A204.1 (cell line): ENCODE results near the gene IFNL3.
"Not testable (repeated sequence)": the region's sequence is repeated elsewhere in the genome, so short reads cannot be mapped to it uniquely, and the experiment has no call there.

ENCODE experiments used
- FAIRE-seq: peaks from 2 replicates; lab custom pipeline; 2012; peaks lifted over from hg19 to GRCh38; lab: Jason Lieb, UNC

The IFNL3 gene

DNA sequence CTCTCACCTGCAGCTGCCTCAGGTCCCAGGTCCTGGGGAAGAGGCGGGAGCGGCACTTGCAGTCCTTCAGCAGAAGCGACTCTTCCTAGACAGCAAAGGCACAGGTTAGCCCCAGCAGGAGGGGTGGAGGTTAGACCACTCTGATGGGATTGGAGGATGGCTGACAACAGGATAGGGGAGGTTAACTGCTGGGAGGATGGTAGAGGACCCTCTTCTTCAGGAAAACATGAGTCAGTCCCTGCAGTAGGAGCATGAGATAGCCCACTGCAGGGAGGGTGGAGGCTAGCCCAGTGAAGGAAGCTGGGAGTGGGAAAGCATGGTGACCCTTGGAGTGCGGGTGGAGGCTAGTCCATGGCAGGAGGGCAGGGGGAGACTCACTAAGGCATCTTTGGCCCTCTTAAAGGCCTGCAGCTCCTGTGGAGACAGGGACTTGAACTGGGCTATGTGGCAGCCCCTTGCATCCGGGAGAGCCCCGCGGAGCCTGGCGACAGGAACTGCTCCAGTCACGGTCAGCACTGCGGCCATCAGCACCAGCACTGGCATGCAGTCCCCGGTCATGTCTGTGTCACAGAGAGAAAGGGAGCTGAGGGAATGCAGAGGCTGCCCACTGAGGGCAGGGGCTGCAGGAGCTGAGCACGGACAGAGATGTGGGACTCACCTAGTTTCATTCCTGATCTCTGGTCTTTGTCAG is at the start of gene IFNL3:
Gene IFNL3, minus strand, starts transcription at position 597 of the 691 bp plus-strand sequence. Its CDS starts 39 bp downstream, at position 558.
- not testable (repeated sequence) for FAIRE-seq

DNA sequence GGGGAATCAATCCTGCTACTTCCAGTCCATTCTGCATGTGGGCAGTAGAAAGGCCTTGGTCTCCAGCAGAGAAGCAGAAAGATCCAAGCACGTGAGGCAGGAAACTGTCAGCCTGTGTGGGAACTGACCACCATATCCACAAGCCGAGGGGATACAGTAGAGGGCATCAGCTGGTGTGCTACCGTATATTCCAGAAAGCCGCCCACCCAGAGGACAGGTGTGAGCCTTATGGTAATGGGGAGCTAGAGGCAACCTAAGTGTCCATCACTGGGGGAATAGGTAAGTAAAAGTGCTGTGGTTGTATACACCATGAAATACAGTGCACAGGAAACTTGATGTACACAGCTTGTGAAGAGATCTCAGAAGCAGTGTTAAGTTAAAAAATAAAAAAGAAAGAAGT is 48.6 kb upstream of the IFNL3 start:
- FAIRE-seq: no peak

DNA sequence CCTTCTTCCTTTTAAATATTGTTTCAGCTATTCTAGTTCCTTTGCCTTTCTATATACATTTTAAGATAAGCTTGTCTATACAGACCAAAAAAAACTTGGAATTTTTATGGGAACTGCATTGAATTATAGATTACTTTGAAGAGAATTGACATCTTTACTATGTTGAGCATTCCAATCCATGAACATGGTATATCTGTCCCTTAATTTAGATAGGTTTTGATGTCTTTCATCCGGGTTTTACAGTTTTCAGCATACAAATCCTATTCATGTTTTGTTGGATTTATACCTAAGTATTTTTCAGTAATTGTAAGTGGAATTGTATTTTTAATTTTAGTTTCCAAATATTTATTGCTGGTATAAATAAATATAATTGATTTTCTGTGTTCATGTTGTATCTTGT is 39.2 kb upstream of the IFNL3 start:
- peak; percentile 3 for FAIRE-seq

DNA sequence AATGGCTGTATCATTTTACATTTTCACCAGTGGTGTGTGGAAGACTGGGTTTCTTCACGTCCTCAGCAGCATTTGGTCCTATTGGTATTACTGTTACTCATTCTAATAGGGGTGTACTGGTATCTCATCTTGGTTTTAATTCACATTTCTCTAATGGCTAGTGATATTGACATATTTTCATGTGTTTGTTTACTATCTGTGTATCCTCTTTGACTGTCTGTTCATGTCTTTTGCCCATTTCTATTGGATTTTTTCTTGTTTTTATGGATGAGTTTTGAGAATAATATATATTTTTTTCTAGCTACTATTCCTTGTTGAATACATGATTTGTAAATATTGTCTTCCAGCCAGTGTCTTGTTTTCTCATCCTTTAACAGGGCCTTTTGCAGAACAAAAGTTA is 37.2 kb upstream of the IFNL3 start:
- no peak for FAIRE-seq

DNA sequence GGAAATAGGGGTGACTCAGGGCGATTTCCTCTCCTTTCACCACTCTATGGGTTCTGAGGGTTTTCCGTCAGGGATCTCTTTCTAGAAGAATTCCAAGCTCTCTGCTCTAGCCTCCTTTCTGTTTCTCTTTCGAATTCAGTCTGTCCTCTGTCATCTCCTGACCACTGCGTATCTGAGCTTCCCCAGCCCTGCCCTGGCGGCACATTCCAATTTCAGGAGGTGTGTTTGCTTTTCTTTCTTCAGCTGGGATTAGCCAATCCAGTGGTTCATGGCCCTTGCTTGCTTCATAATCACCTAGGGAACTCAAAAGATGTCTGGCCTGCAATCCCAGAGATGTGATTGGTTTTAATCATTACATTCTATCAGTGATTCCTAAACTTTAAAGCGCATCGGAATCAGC is 32.8 kb upstream of the IFNL3 start:
- no peak for FAIRE-seq

GRCh38 chr19:39276740-39277139 is 31.9 kb upstream of the IFNL3 start:
- FAIRE-seq: no peak

DNA sequence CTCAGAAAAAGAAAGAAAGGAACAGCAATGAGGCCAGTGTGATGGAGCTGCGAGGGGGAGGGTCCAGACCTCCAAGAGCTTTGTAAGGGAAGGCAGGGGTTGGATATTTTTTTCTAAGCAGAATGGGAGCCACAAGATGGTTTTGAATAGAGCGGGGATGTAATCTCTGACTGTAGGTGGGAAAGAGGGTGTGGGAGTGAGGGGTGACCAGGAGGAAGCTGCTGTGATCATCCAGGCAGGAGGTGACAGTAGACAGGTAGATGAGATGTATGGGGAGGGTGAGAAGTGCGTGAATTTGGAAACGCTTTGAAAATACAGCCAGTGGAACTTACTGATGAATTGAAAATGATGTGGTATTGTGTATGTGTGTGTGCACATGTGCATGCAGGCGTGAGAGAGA is 30.8 kb upstream of the IFNL3 start:
- FAIRE-seq: no peak

GRCh38 chr19:39273859-39274258 is 29.1 kb upstream of the IFNL3 start:
- FAIRE-seq: not testable (repeated sequence)

GRCh38 chr19:39270036-39270871 is 25.4 kb upstream of the IFNL3 start:
- FAIRE-seq: no peak

DNA sequence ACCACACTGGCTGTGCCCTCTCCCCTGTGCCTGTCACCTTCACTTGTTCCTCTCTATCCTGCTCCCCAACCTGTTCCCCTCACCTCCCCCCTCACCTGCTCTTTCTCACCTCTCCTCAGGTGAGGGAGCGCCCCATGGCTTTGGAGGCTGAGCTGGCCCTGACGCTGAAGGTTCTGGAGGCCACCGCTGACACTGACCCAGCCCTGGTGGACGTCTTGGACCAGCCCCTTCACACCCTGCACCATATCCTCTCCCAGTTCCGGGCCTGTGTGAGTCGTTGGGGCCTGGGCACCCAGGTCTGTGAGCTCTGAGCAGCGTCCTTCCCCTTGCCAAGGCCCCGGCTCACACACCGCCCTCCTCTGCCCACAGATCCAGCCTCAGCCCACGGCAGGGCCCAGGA is 24.6 kb upstream of the IFNL3 start:
- FAIRE-seq: not testable (repeated sequence)

- not testable (repeated sequence) for FAIRE-seq
Observed at GRCh38 chr19:39268531-39269223, 23.9 kb upstream of the IFNL3 start.

DNA sequence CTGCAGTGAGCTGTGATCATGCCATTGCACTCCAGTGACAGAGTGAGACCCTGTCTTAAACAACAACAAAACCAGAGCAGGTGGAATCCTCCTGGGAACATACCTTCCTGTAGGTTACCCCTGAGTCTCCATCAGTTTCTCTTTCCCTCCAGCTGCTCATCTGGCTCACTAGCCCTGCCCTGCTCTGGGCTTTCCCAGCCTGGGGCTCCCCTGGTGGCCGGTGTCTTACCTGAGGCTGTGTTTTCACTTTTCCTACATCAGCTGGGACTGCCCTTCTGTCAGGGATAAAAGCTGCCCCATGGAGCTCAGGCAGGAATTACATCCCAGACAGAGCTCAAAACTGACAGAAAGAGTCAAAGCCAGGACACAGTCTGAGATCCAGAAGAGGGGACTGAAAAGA is 23.3 kb upstream of the IFNL3 start, which contains the start of gene IFNL2:
Gene IFNL2, plus strand, starts transcription at position 312 of the 400 bp plus-strand sequence. CDS start 173 bp downstream, outside the sequence.
- FAIRE-seq: not testable (repeated sequence)

GRCh38 chr19:39265321-39265916 is 20.6 kb upstream of the IFNL3 start:
- FAIRE-seq: no peak

DNA sequence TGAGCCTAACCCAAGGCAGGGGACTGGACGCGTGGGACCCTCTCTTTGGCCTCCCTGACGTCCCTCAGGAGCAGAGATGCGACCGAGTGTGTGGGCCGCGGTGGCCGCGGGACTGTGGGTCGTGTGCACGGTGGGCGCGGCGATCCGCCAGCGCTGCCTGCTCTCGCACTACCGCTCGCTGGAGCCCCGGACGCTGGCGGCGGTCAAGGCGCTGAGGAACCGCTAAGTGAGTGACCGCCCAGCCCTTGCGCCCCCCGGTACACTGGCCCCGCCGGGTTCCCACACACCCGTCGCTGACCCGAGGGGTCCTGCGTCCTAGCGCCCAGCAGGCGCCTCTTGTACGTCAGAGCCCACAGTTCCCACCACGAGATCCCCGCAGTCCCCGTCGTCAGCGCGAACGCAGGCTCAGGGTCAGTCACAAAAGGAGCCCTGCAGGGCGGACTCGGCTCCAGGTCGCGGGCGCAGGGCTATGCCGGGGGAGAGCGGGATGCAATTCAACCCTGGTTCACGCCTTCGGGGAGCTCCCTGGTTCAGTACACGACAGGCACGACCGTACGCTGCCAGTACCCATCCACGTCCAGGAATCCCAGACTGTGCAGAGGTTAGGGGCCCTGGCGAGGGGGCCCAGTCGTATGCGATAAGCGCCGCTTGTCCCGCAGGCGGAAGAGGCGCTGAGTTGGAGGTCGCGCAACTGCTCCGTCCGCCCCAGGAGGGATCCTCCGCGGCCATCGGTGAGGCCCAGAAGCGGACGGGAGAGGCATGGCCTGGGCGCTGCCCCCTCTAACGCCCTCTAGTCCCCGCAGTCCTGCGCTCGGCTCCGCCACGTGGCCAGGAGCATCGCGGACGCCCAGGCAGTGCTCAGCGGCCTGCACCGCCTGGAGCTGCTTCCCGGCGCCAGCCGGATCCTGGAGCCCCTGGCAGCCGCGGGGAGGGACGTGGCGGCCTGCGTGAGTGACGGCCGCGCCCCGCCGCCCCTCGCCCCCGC is 19.8 kb upstream of the IFNL3 start:
- FAIRE-seq: no peak

- FAIRE-seq: no peak
Observed at GRCh38 chr19:39263912-39264305, 19.1 kb upstream of the IFNL3 start.

DNA sequence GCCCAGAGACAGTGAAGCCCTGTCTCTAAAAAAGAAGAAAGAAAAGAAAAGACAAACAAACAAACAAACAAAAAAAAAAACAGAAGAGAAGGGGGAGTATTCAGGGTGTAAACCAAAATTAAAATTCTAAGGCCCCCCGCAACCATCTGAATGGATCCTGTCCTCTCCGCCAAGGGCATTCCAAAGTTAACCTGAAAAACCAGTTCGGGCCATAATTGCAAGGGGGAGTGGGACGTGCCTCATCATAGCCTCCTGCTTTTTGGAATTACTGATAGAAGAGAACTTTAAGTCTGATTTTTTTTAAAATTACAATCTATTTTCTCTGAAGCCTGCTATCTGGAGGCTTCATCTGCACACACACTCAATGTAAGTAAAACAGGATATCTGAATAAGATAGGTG is 17.7 kb upstream of the IFNL3 start:
- no peak for FAIRE-seq

GRCh38 chr19:39261704-39262103 is 16.9 kb upstream of the IFNL3 start:
- no peak for FAIRE-seq

- FAIRE-seq: no peak
Observed at GRCh38 chr19:39257227-39257626, 12.4 kb upstream of the IFNL3 start.

DNA sequence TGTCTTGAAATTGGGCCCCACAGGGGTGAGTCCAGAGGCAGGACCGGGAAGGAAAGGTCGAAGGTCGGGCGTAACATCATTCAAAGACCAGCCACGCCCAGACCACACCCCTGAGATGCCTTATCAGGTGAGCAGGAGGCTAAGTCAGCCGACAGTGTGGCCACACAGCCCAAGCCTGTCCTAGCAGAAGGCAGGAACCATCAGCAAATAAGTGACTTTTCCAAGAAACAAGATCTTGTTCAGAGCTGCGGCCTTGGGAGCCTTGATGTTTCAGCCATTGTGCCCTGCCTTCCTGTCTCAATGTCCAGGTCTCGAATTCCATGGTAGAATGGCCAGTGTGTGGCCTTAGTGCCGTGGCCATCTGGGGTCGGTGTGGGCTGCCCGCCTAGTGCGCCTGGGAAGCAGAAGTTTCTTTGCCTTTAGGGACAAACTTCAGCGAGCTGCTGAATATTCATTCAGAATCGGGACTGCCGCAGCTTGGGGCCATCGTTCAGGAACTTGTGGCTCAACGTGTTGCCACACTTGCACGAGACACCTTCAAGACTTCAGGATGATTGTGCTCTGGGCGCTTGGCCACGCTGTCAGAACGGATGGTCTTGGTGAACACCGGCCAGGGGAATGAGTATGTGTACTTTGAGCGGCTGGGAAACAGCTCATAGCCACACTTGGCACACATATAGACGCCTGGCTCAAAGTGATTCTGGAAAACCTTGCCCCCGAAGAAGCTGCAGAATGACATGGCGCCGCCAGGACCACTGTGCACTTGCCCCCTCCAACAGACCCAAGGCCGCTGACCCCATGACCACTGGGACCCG is 9.9 kb upstream of the IFNL3 start:
- FAIRE-seq: no peak
